GM19193 (cell line): ENCODE data around the gene CDH4.

Experiments used
- POLR2A ChIP-seq: IDR thresholded peaks from 4 replicates; pipeline ENCODE4 v1.6.1; 2011; ENCODE audit not compliant: insufficient read depth, insufficient read length; ENCODE audit errors: extremely low read depth

Gene CDH4

GRCh38 chr20:61795669-61796630 is 543.9 kb downstream of the CDH4 start:
- TF ChIP-seq POLR2A, result no peak

- no peak for TF ChIP-seq POLR2A
Measured at GRCh38 chr20:61796738-61797137, 544.7 kb downstream of the CDH4 start.

GRCh38 chr20:61797200-61797599 is 545.1 kb downstream of the CDH4 start:
- no peak for TF ChIP-seq POLR2A

- no peak for TF ChIP-seq POLR2A
Measured at GRCh38 chr20:61797971-61798411, 545.9 kb downstream of the CDH4 start.

GRCh38 chr20:61798632-61799031 is 546.6 kb downstream of the CDH4 start:
- TF ChIP-seq POLR2A, result no peak

GRCh38 chr20:61799394-61799923 is 547.4 kb downstream of the CDH4 start:
- no peak for TF ChIP-seq POLR2A

- no peak for TF ChIP-seq POLR2A
Measured at GRCh38 chr20:61799928-61800327, 547.9 kb downstream of the CDH4 start.

- TF ChIP-seq POLR2A, result no peak
Measured at GRCh38 chr20:61800359-61801064, 548.5 kb downstream of the CDH4 start.

- TF ChIP-seq POLR2A, result no peak
Measured at GRCh38 chr20:61801065-61801360, 549.0 kb downstream of the CDH4 start.

GRCh38 chr20:61801428-61801827 is 549.4 kb downstream of the CDH4 start:
- TF ChIP-seq POLR2A, result no peak

- TF ChIP-seq POLR2A, result no peak
Measured at GRCh38 chr20:61801857-61802442, 549.9 kb downstream of the CDH4 start.

GRCh38 chr20:61802721-61803311 is 550.8 kb downstream of the CDH4 start:
- TF ChIP-seq POLR2A, result no peak

GRCh38 chr20:61803416-61803914 is 551.4 kb downstream of the CDH4 start:
- TF ChIP-seq POLR2A, result no peak

GRCh38 chr20:61803915-61804751 is 552.1 kb downstream of the CDH4 start:
- TF ChIP-seq POLR2A, result no peak

- TF ChIP-seq POLR2A, result no peak
Measured at GRCh38 chr20:61804752-61805295, 552.8 kb downstream of the CDH4 start.
